ENCODE results near the gene ALG2. TPM values are rescaled to one million over a fixed set of nuclear protein-coding genes. Genes with fewer than 3 reads are reported as not detected.
"Not testable (repeated sequence)": the region's sequence is repeated elsewhere in the genome, so short reads cannot be mapped to it uniquely, and the experiment has no call there.

Gene ALG2
- total RNA-seq, 2 donors from 2014 or later = 22.5 to 25.4 TPM

DNA sequence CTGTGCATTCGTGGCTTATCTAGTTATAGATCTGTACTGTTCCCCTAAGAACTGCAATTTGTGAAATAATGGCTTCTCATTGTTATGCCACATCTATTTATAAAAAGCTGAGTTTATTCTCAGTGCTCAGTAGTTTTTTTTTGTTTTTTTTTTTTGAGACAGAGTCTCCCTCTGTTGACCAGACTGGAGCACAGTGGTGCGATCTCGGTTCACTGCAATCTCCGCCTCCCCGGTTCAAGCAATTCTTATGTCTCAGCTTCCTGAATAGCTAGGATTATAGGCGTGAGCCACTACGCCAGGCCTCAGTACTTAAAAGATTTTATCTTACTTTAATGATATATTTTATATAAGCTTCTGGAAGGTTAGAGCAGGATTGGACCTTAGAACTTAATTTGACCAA is 19.4 kb upstream of the ALG2 start:
- intact Hi-C loops (cut with DNase I) = no loop called here
- DNase-seq (ENCODE audit: low spot score) = no peak

DNA sequence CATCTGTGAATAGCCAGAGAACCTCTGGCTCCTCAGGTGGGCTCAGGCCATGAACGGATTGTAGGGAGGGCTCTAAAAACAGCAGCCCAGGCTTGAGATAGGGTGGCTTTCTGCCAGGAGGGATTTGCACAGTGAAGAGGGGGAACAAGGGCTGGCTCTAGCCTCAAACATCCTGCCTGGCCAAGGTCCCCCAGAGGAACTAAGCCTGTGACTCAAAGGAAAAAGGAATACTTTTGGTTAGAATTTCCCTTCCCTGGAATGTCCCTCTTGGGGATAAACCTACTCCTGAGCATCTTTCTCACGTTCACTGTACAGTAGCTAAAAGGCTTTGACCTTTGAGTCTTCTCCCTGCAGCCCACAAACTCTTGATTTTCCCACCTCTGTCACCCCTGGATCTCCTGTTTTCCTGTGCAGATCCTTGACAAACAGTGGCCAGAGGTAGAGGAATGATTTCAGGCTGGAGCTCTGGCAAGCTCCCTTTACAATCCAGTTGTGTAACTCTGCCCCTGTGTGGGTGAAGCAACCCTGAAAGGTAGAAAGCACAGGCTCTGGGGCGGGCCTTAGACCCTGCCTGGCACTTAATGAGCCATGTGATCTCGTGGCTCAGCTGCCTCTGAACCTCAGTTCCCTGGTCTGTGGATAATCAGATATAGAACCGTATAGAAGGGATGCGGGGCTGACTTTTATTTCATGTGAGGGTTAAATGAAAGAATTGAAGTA is 17.8 kb upstream of the ALG2 start:
- intact Hi-C loops (cut with DNase I) = loop anchor here in 1 of 2 donors (5.0 kb wide), 1 partner anchor 168 kb away; no protein-coding TSS in a partner anchor

DNA sequence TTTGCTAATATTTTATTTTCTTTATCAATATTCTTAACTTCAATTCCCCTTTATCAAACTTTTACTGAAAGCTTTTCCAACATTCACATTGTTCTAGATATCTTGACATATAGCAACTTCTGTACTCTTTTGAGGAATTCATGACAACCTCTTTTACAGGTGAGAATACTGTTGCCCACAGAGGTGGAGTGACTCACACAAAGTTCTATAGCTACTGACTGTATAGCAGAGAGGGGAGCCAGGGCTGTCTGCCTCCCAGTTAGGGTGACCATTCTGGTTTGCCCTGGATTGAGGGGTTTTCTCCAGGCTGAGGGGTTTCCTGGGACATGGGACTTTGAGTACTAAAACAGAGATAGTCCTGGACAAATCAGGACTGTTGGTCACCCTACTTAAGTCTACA is 16.6 kb upstream of the ALG2 start:
- no peak for DNase-seq (ENCODE audit: low spot score)
- intact Hi-C loops (cut with DNase I) = loop anchor here in 1 of 2 donors (5.0 kb wide), 1 partner anchor 169 kb away; no protein-coding TSS in a partner anchor

More for the DNA sequence above, 17.8 kb upstream of the ALG2 start:
- DNase-seq (ENCODE audit: low spot score) = no peak

DNA sequence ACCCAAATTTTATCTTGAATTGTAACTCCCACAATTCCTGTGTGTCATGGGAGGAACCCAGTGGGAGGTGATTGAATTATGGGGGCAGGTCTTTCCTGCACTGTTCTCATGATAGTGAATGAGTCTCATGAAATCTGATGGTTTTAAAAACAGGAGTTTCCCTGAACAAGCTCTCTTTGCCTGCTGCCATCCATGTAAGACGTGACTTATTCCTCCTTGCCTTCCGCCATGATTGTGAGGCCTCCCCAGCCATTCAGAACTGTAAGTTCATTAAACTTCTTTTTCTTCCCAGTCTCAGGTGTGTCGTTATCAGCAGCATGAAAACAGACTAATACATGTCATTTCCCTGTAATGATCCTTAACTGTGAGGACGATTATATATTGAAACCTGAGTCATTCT is 16.1 kb upstream of the ALG2 start:
- not testable (repeated sequence) for DNase-seq (ENCODE audit: low spot score)
- intact Hi-C loops (cut with DNase I) = loop anchor here in 1 of 2 donors (5.0 kb wide), 1 partner anchor 169 kb away; no protein-coding TSS in a partner anchor

DNA sequence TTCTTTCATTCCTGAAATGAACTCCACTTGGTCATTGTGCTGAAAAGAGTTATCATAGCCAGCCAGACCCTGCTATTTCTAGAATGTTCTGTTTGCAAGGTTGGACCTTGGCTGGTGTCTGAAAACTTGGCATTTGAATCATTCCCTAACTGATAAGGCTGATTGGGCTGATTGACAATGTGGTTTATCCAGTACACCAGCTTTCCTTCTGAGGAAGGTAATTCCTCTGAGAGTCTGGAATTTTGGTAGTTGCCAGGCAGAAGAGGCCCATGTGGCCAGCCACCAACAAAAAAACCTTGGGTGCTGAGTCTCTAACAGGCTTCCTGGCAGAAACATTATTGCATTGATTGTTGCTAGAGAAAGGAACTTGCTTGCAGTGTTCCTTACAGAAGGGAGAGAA is 15.6 kb upstream of the ALG2 start:
- intact Hi-C loops (cut with DNase I) = loop anchor here in 1 of 2 donors (5.0 kb wide), 1 partner anchor 170 kb away; no protein-coding TSS in a partner anchor
- no peak for DNase-seq (ENCODE audit: low spot score)

DNA sequence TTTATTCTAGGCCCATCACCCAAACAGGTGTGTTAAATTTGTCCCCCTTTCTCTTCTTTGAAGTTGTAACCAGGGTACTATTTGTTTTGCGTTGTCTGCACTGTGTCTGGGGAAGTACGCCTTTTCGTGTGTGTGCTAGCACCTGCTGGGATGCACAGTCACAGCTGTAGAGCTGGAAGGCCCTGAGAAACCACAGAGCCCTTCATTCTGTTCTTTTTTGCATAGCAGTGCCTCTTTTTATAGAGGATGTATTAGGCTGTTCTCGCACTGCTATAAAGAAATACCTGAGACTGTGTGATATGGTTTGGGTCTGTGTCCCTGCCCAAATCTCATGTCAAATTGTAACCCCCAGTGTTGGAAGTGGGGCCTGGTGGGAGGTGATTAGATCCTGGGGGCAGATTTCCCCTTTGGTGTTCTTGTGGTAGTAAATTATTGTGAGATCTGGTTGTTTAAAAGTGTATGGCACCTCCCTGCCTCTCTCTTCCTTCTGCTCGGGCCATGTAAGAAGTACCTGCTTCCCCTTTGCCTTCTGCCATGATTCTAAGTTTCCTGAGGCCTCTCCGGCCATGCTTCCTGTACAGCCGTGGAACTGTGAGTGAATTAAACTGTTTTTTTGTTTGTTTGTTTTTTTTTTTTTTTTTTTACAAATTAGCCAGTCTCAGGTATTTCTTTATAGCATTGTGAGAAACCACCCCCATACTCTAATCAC is 14.3 kb upstream of the ALG2 start:
- intact Hi-C loops (cut with DNase I) = loop anchor here in 1 of 2 donors (5.0 kb wide), 1 partner anchor 171 kb away; no protein-coding TSS in a partner anchor

DNA sequence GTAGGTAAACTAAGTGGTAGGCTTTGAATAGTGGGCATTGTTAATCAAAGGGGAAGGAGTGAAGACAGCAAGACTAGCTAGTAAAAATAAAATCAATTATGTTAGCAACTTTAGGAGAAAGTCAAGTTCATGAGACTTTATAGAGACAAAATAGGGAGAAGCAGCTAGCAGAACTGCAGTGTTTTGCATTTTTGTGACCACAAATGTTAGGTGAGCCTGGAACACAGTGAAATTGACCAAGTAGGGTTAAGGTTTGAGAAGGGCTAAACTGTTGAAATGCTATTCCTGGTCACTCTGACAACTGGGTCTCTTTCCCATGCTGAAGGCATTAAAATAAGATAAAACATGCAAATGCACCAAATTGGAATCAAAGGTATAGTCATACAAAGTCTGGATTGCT is 13.3 kb upstream of the ALG2 start:
- no peak for DNase-seq (ENCODE audit: low spot score)
- intact Hi-C loops (cut with DNase I) = loop anchor here in 1 of 2 donors (5.0 kb wide), 1 partner anchor 172 kb away; no protein-coding TSS in a partner anchor

More for the DNA sequence above, 14.3 kb upstream of the ALG2 start:
- DNase-seq (ENCODE audit: low spot score) = no peak

DNA sequence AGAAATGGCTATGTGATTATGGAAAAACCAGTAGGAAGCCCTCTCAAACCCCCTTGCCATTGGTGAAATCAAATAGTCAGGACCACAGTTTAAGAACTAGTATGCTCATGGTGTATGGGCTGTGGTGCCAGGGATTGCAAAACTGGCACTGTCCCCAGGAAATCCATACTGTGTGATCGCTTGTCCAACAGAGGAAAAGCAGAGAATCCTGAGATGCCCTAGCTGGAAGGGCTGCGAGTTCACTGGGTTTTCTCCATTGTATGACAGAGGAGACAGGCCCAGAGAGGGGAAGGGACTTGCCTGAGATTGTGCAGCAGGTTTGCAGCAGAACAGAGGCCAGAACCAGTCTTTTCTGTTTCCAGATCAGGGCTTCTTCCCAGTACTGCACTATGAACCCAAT is 12.9 kb upstream of the ALG2 start:
- no peak for DNase-seq (ENCODE audit: low spot score)
- intact Hi-C loops (cut with DNase I) = loop anchor here in 1 of 2 donors (5.0 kb wide), 1 partner anchor 173 kb away; no protein-coding TSS in a partner anchor

DNA sequence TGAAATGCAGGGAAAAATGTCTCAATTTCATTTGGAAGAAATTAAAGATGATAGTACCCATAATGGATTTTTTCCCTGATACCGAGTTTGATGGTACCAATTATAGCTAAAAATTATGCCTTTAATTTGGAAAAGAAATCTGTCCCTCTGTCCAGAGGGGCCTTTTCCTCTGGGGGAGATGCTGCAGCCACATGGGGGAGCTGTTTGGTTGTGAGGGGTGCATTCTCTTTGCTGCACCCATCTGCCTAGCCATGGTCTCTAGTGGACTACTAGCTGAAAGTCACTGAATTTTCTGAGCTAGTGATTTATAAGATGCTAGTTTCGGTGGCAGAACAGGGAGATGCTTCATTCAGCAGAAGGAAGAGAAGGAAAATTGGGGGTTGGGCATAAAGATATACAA is 10.0 kb upstream of the ALG2 start:
- DNase-seq (ENCODE audit: low spot score) = no peak
- intact Hi-C loops (cut with DNase I) = no loop called here

DNA sequence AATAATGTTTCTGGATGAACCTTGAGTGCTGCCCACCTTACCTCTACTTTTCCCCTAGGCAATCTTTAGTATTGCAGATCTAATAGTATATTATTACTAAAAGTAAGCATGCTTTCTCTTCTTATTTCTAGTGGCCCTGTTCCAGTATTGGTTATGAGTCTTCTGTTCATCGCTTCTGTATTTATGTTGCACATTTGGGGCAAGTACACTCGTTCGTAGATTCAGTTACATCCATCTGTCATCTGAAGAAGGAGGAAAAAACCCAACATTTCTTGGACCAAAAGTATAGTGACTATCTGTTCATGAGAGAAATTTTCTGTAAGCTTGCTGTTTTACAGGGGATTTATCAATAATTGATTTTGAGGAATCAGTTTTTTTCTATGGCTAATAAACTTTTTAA is 8.5 kb upstream of the ALG2 start:
- DNase-seq (ENCODE audit: low spot score) = no peak
- intact Hi-C loops (cut with DNase I) = no loop called here

DNA sequence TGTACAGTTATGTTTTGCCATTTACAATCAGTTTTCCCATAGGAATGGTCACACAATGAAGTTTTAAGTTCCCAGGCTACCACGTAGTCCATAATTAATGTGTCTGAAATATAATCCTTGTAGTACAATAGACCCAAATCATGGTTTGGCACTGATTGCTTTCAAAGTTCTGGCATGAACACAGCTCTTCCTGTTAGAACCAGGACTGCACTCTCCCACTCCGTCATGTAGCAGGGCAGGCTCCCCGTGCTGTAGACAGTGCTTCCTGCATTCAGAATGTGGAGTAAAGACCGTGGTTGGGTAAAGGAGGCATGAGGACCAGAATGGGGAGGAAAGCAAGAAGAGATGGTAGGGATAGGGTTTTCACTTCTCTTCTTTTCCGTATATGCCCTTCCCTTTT is 4.3 kb upstream of the ALG2 start:
- intact Hi-C loops (cut with DNase I) = no loop called here

DNA sequence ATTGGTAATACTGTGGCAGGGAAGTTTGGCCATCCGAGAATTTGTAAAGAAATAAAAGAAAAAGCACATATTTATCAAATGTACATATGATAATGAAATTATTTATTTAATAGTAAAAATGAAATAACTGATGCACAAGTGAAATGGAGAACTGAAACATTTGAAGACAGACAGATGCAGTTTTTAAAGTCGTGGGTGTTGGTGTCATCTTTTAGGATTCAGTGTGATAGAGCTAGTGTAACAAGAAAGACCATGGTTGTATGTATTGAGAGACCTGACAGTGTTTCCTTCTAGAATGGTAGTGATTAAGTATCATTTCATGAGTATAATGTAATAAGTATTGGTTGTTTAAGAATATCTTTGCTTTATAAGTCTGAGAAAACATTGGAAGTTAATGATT is 2.7 kb upstream of the ALG2 start:
- intact Hi-C loops (cut with DNase I) = loop anchor here in 1 of 2 donors (5.0 kb wide), 1 partner anchor 598 kb away; the partner anchor contains the start of gene NR4A3
- no peak for DNase-seq (ENCODE audit: low spot score)

More for the DNA sequence above, 4.3 kb upstream of the ALG2 start:
- no peak for DNase-seq (ENCODE audit: low spot score)

DNA sequence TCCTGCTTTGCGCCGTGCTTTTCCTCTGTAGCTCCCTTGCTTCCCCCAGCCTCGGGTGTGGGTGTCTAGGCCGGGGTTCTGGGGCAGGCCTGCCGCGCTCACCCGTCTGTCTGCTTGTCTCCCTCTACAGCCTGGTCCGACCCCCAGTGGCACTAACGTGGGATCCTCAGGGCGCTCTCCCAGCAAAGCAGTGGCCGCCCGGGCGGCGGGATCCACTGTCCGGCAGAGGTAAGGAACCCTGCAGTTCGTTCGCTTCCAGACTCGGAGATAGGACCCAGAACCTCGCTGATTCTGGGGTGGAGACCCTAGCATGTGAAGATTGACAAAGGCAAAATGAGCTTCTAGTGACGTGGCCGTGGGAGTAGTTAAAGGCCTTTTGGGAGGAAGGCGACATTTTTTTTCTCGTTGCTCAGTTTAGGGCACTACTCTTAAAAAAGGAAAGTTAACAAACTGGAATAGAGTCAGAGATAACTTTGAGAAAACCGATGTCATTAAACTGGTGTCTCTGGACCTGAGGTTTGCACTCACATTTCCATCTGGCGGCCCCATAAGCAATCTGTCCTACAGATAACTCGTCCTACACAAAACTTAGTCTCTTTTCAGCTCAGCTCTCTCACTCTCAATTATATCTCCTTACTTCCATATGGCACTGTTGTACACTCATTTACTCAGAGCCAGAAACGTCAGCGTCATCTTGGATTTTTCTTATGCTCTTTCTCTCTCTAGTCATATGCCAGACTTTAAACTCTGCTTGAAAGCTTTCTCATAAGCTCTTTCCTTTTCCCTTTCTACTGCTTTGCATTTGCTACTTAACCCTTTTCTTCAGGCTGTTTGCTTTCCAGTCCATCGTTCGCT is 901 bp upstream of the ALG2 start:
- DNase-seq (ENCODE audit: low spot score) = no peak
- intact Hi-C loops (cut with DNase I) = loop anchor here in 1 of 2 donors (5.0 kb wide), 1 partner anchor 600 kb away; the partner anchor contains the start of gene NR4A3

DNA sequence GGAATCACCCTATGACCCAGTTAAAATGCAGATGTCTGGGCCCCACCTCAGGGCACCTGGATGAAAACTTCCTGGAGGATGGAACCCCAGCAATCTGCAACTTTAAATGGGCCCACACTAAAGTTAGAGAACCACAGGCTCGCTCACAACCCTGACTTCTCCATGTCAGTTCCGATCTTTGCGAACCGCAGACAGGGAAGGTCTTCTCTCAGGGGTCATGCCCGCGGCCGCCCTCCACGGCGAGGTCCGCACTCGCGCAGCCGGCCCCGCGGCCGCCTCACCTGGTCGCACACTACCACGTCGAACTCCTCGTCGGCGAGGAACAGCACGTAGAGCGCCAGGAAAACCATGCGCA is 499 bp downstream of the ALG2 start:
- no peak for DNase-seq (ENCODE audit: low spot score)
- intact Hi-C loops (cut with DNase I) = loop anchor here in 1 of 2 donors (5.0 kb wide), 1 partner anchor 601 kb away; the partner anchor contains the start of gene NR4A3

DNA sequence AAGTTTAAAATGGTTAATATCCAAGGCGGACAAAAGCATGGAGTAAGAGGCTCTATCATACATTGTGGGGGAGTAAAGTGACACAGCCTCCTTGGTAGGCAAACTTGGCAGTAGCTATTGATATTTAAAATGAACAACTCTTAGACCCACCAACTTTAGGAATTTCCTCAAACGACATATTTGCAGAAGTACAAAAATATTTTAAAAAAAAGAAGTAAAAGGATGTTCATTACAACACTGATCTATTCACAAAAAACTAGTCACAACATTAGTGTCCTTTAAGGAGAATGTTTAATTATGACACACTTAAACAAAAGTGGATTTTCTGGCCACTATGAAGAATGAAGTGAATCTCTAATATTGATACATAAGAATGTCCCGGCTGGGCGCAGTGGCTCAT is 1.7 kb downstream of the ALG2 start:
- intact Hi-C loops (cut with DNase I) = loop anchor here in 1 of 2 donors (5.0 kb wide), 1 partner anchor 602 kb away; the partner anchor contains the start of gene NR4A3
- DNase-seq (ENCODE audit: low spot score) = no peak

DNA sequence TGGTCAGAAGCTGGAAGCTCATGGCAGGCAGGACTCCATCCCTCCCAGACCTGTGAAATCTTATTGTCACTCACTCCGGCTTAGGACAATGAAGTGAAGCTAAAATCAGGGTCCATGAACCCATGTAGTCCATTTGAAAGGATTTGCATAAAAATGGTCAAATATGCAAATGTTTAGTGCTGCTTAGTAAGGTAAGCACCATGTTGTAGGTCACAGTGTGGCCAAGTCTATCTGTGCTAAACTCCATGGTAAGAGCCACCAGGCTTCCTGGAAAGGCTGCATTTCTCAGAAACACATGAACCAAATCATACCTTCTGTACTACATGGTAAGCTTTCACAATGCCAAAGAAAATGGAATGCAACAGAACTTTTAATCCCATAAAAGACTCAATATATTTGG is 5.7 kb downstream of the ALG2 start:
- intact Hi-C loops (cut with DNase I) = no loop called here

DNA sequence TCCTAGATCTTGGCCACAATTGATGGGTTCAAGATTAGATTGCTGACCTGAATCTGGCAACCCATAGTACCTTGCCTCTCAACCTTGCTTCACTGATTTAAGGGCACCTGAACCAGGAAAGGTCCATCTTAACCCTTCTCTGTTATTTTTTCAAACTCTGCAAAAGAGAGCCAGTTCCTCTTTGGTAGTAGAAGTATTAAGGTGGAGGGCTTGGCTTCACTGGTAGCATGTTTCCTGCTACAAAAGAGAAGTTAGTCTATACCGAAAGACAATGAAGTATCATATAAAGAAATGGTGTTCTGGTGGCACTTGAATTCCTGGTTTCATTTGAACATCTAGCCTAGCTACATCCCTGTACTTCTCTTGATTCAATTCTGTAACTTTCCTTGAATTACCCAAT is 8.5 kb downstream of the ALG2 start:
- intact Hi-C loops (cut with DNase I) = no loop called here

More for the DNA sequence above, 5.7 kb downstream of the ALG2 start:
- no peak for DNase-seq (ENCODE audit: low spot score)

DNA sequence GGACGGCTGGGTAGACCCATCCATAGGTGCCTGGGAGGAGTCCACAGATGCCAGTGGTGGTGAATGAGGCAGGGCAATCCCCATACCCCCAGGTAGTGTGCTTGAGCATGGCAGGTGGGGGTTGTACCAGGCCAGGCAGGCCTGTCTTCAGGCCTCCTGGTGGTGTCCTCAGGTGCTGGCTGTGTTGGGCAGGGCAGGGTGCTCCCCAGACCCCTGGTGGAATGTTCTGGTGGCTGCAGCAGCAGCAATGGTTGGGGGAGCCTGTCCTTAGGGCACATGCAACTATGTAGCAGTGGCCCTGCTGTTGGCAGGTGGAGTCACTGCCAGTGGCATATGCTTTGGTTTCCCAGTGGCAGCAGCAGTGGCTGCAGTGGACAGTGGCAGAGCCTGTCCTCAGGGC is 10.0 kb downstream of the ALG2 start:
- DNase-seq (ENCODE audit: low spot score) = no peak
- intact Hi-C loops (cut with DNase I) = no loop called here

More for the DNA sequence above, 8.5 kb downstream of the ALG2 start:
- no peak for DNase-seq (ENCODE audit: low spot score)

DNA sequence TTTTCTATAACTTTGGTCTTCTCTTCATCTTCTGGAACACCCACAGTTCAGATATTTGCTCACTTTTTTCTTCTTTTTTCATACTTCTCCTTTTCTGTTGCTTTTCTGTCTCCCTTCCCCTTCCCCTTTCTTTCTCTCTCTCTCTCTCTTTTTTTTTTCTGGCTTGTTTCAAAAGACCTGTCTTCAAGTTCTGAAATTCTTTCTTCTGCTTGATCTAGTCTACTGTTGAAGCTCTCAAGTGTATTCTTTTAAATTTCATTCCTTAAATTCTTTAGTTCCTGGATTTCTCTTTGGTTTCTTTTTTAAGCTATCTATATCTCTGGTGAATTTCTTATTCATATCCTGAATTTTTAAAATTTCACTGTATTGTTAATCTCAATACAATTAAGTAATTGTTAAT is 11.2 kb downstream of the ALG2 start:
- intact Hi-C loops (cut with DNase I) = no loop called here
- DNase-seq (ENCODE audit: low spot score) = no peak

All from posterior vena cava (tissue), 2 donors.